HG03378 (cell line): ENCODE results near the gene PPP1R10.
"Not testable (repeated sequence)": the region's sequence is repeated elsewhere in the genome, so short reads cannot be mapped to it uniquely, and the experiment has no call there.

Source experiments
- ATAC-seq: cut with Tn5 transposase; IDR thresholded peaks from one replicate; pipeline ENCODE4 v1.9.1; 2021; ENCODE audit warnings: mild to moderate bottlenecking, moderate library complexity; ENCODE audit not compliant: unreplicated experiment

PPP1R10 gene

DNA sequence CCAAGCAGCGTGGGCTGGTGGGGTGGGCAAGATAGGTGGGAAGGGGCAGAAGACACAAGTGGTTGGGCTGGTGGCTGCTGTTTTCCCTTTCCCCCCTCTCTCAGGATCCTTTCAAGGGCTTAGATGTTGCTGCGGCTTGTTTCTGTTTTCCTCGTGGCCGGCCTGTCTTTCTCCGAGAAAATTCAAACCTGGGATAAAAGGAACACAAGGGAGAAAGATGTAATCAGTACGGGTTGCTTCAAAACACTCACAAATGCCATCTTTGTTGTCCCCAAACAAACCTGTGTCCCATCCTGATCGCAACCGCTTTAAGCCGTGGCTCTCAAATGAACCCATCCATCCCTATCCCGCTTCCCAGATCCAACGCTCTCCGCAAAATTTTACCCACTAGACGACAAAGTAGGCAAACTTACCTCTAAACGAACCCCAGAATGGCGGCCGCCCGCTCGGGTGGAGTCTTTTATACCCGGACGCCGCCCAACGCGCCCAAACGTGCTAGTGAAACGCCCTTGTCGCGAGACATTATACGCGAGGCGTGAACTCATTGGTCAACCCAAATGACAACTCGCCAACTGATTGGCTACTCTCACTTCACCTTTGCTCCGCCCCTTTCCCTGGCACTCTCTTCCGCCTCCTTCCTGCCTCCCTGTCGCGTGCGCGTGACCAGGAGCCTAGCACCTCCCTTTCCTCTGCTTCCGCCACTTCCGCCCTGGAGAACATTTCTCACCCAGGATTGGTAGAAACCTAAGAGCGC, at the start of gene PPP1R10:
Gene PPP1R10 (minus strand): TSS at position 433 of the 754 bp plus-strand sequence. CDS start 7,299 bp downstream, outside the sequence.
- peak; percentile 67 for ATAC-seq

DNA sequence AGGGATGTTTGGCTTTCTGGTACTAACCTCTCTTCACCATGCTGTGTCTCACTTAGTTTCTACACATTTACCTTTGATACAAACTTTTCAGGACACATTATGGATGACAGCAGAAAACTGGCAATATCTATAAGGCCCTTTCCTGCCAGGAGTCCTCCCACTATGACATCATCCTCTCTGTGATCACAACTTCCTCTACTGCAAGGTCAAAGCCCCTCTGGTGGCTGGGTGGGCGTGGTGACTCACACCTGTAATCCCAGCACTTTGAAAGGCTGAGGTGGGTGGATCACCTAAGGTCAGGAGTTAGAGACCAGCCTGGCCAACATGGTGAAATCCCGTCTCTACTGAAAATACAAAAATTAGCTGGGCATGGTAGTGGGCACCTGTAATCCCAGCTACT, 49.3 kb upstream of the PPP1R10 start:
- not testable (repeated sequence) for ATAC-seq

DNA sequence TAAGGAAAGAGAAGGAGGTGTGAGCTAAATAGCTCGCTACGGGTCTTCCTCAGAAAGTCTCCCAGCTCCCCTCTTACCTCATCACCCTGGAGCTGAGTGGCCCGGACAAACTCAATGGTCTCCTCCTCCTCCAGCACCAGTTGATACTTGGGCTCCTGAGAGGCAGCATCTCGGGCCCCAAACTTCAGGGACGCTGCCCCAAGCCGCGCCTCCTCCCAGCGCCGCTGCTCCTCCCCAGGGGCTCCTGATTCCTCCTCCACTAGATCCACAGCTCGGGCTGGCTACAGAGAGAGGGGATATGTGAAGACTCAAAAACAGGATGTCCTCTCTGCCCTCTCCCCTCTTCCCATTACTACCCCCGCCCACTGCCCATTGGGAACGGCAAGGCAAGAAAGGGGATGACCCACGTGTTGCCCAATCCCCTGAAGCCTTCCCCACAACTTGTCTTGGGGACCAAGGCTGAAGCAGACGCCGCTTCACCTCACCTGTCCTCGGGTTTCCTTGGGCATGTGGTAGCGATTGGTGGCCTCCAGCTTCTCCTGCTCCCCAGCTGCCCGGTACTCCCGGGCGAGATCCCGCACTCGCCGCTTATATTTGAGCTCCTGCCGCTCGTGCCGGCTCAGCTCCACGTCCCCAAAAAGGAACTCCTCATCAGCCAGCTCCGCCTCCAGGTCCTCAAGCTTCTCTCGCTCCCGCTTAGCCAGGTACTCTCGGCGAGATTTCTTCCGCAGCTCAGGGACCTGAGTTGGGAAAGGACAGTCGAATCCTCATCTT, 48.1 kb upstream of the PPP1R10 start:
- ATAC-seq, result no peak

DNA sequence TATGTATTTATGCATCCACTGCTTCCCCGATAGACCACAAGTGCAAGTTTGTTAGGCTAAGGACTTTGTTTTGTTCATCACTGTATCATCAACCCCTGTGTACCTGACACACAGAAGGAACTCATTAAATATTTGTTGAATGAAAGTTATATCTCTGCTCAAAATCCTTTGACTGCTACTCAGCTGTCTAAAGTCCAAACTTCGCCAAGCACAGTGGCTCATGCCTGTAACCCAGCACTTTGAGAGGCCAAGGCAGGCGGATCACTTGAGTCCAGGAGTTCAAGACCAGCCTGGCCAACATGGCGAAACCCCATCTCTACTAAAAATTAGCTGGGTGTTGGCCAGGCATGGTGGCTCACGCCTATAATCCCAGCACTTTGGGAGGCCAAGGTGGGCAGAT, 40.9 kb upstream of the PPP1R10 start:
- ATAC-seq, result not testable (repeated sequence)

GRCh38 chr6:30657454-30657853, 40.4 kb upstream of the PPP1R10 start:
- no peak for ATAC-seq

DNA sequence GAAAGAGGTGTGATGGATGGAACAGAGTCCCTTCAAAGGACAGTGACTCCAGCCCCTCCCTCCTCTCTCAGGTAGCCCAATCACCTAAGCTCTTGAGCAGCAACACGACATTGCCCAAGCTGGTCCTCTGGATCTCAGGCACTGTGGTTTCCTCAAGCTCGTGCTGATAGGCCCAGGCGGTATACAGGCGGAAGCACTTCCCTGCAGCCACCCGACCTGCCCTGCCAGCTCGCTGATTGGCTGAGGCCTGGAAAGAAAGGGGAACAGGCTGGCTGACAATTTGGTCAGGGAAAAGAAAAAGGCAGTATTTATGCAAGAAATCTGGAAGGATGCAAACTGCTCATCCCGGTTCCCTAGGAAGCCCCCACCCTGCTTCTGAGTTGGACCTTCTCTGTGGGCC, 39.5 kb upstream of the PPP1R10 start:
- no peak for ATAC-seq

DNA sequence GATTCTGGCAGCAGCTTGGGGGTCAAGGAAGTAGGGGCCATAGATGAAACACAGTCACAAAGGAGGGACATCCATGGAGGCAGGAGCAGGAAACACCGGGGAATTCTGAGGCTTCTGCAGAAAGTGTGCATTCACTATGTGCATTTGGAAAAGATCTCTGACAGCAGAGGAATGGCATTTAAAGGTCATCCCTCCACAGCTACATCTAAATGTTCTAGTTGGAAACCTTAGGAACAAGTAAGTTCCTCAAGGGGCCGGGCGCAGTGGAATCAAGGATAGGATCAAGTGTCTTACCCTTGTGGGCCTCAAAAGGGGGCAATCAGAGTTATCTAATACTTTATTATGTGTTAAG, 38.7 kb upstream of the PPP1R10 start:
- no peak for ATAC-seq

- no peak for ATAC-seq
These were observed 38.0 kb upstream of the PPP1R10 start for GRCh38 chr6:30654798-30655742.

DNA sequence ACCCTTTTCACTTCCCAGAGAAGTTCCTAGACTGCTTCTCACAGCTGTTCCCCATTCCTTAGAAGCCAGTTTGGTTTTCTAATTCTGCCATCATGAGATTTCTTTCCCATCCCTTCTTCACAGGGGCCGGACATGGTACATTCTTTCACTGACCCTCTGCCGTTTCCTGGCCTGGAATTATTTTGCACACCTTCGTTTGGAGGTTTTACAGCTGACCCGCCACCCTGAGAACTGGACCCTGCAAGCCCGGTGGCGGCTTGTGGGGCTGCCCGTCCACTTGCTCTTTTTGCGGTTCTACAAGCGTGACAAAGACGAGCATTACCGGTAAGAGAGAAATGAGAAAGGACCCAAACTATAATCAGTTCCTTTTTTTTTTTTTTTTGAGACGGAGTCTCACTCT, 34.1 kb upstream of the PPP1R10 start:
- ATAC-seq, result no peak

- ATAC-seq, result no peak
These were observed 30.4 kb upstream of the PPP1R10 start for GRCh38 chr6:30647242-30648116.

DNA sequence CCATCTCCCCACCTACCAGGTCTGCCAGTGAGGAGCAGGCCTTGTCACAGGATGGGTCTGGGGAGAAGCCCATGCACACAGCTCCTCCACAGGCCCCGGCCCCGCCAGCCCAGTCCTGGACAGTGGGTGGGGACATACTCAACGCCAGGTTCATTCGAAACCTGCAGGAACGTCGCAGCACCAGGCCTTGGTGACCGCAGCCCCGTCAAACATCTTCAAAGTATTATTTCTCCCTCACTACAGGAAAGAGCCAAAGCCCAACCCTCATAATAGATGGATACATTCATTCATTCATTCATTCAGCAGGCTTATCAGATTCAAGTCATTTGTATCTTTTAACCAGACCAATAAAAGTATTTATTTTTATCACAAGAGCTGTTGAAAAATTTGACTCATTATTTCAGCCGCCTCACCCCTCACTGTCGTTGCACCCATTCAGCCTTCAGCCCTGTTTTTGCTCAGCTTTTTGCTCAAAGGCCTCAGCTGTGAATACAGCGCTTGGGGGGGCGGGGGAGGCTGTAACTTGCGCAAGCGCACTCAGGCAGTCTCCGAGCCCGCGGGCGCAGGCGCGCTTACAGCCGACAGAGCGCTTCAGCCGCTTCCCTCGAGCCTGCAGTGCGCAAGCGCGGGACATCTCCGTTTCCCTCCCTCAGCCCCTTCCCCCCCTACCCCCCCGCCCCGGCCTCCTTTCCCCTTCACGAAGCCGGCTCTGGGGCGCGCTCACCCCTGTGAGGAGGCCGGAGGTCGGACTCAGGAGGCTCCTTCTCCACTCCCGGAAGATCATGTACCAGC, 29.6 kb upstream of the PPP1R10 start, which contains the start of gene C6orf136:
Gene C6orf136 (plus strand): TSS at position 684 of the 792 bp plus-strand sequence. CDS start 99 bp downstream, at position 783.
- no peak for ATAC-seq

DNA sequence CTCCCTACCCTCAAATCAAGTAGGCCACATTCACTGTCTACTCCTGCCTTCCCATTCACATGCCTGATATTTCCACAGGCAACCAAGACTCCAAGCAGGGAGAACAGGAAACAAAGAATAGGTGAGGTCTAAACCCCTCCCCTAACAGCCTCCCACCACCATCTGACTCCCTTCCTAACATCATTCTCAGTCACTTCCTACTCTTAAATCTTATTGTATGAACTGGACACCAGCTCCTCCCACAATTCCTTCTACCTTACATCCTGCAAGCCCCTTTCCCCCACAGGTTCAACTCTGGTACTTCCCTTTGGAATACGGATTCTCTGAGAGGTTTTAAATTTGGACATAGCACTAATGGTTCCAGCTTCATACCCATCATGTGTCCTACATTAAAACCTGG, 28.9 kb upstream of the PPP1R10 start:
- no peak for ATAC-seq

- no peak for ATAC-seq
These were observed 27.7 kb upstream of the PPP1R10 start for GRCh38 chr6:30644769-30645168.

DNA sequence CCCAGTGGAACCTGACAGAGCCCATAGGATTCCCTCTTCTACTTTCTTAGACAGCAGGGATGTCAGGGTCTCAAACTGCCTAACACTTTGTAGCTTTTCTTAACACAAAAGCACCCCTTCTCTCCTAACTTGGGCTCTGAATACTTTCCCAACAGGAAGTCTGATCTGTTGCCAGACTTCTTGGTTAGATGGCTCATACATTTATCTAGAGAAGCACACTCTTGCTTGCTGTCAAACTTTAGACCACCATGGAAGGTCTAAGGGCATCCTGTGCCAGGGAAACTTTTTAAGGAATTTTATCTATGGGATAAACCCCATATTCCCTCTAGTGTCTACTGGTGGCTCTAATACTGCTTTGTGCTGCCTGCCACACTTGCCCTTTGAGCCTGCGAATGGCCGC, 26.6 kb upstream of the PPP1R10 start:
- no peak for ATAC-seq

DNA sequence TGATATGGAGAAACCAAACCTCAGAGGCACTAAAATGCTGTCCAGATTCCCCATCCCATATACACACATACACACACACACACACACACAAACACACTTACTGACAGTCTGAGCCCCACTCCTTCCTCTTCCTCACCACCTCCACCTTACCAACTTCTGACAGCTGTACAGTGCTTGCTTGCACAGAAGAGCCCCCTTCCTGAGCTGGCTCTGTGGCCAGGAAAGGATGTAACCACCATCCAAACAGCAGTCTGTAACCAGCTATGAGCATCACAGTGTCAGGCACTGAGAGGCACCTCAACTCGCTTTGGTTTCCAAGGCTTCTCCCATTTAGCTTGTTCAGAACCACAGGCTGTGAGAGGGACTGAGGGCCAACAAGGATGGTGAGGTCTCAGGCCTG, 24.0 kb upstream of the PPP1R10 start:
- ATAC-seq, result no peak

DNA sequence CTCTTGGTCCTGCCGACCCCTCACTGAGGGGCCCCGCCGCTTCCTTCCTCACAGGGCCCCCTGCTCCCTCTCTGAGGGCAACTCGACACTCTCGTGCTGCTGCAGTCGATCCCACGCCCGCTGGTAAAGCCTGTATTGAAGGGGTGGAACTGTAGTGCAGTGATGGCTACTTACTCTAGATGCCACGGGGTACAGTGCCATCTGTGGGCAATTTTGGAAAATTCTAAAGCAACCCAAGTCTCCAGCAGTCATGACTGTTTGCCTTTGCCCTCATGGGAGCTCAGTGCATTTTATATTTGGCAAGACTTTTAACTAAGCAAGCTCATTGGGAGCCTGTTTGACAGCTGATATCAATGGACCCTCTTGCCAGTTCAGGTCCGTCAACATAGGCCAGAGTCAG, 23.4 kb upstream of the PPP1R10 start:
- ATAC-seq, result no peak

GRCh38 chr6:30635834-30636233, 18.8 kb upstream of the PPP1R10 start:
- ATAC-seq, result no peak

DNA sequence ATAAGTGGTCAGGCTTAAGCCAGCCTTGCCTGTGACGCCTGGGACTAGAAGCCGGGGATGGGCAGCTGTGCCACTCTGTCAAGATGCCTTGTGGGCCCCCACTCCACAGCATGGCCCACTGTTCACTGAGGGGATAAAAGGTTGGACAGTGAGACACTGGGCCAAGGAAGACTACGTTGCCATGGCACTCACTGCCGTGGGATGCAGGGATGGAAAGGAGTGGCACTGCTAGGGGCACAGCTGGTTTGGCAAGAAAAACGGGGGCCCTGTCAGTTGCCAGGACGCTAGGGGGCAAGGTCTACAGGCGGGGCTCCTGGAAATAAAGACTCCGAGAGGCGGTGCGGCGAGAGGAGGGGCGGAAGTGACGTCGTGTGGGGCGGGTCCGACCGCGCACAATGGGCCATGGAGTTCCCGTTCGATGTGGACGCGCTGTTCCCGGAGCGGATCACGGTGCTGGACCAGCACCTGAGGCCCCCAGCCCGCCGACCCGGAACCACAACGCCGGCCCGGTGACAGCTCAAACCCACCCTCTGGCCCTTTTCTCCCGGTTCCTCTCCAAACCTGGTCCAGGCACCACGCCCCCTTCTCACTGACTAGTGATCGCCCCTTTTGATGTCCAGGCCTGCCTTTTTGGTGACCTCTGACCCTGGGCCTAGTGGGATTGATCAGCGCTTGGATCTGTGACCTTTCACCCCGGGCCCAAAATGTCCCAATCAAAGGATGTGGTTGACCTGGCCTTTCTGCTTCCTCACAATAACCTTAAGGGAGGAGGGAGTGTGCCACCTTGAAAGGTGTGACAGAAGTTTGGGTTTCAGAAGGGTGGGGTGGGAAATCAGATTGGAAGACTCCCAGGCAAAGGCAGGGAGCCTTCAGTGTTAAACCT, 9.7 kb upstream of the PPP1R10 start, which contains the start of gene ATAT1:
Gene ATAT1 (plus strand): TSS at position 391 of the 883 bp plus-strand sequence.
- ATAC-seq, result peak; percentile 63
